GM21529 (cell line): ENCODE data around the gene SSH2.

Experiments used
- ATAC-seq: cut with Tn5 transposase; IDR thresholded peaks from one replicate; pipeline ENCODE4 v1.9.1; 2021; ENCODE audit not compliant: unreplicated experiment

SSH2 gene

GRCh38 chr17:29633886-29634285 is 296.1 kb downstream of the SSH2 start:
- no peak for ATAC-seq

- no peak for ATAC-seq
These were observed 299.3 kb downstream of the SSH2 start for GRCh38 chr17:29630630-29631193.

DNA sequence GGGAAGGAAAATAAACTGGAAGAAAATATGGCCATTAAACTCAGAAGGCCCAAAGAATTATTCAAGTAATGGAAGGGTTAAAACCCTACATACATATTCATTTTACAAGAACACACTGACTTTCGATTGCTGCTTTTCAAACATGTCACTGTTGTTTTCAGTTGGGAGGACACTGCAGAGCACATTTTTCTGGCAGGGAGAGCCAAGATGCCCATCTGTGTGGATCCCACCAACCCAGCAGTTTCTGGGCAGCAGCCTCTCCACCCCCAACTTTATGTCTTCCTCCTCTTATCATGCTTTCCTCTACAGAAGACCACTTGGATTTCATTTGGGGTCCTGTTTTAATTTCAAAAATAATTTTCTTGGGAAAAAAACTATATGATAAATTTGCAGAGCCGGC is 300.2 kb downstream of the SSH2 start:
- no peak for ATAC-seq

DNA sequence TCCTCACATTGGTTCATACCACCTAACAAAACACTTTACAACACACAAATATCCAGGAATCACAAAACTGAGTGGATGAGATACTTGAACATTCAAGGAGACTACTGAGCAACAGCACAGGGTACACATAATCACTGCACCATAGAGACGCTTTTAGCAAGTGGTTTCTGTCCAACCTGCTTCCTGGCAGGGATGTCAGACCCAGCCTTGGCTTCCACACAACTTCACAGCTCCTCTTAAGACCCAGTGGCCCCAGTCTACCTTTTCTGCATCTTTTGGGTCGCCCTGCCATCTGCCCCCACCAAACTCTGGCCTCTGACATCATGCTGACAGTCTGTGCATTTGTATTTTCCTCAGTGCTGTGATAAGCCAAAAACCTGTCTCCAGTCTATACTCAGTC is 301.4 kb downstream of the SSH2 start:
- no peak for ATAC-seq

GRCh38 chr17:29627951-29628350 is 302.1 kb downstream of the SSH2 start:
- ATAC-seq = no peak

- ATAC-seq = no peak
These were observed 304.8 kb downstream of the SSH2 start for GRCh38 chr17:29625037-29625750.

DNA sequence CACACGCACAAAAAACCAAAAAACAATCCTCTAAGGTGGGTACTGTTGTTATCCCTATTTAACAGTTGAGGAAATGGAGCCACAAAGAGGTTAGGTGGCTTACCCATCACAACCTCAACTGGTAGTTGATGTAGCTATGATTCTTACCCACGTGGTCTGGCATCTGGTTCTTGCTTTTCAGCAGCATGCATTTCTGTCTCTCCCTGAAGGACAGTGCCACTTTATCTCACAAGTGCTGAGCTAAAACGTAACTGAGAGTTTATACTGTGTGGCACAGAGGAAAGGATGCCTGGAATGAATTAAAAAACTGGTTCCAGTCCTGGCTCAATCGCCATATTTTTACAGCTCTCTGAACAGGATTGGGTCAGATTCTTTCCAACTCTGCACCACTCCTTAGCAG is 305.4 kb downstream of the SSH2 start:
- ATAC-seq = no peak

GRCh38 chr17:29623283-29623647 is 306.8 kb downstream of the SSH2 start:
- ATAC-seq = no peak

- peak; percentile 57 for ATAC-seq
These were observed 307.4 kb downstream of the SSH2 start, which contains the start of gene CORO6 for GRCh38 chr17:29622337-29623282. CORO6 (minus strand) TSS chr17:29622912; CDS start chr17:29621421, 1,491 bp downstream.

DNA sequence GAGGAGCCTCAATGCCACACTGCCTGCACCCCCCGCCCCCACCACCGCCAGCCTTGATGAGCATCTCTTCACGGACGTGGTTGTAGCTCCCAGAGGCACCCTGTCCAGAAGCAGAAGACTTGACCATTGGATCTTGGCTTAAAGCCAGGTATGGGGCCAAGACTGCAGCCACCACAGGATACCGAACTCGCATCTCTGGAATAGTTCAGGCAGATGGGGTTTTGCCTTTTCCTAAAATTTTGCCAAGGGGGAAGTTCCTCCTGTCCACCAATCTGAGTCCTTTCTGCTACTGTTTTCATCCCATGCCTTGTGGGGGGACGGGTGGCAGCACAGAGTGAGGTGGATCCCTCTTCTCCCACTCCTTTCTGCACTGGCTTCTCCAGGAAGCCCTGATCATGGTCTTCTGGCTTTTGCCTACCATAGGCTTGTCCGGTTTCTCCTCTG is 308.3 kb downstream of the SSH2 start:
- ATAC-seq = no peak

DNA sequence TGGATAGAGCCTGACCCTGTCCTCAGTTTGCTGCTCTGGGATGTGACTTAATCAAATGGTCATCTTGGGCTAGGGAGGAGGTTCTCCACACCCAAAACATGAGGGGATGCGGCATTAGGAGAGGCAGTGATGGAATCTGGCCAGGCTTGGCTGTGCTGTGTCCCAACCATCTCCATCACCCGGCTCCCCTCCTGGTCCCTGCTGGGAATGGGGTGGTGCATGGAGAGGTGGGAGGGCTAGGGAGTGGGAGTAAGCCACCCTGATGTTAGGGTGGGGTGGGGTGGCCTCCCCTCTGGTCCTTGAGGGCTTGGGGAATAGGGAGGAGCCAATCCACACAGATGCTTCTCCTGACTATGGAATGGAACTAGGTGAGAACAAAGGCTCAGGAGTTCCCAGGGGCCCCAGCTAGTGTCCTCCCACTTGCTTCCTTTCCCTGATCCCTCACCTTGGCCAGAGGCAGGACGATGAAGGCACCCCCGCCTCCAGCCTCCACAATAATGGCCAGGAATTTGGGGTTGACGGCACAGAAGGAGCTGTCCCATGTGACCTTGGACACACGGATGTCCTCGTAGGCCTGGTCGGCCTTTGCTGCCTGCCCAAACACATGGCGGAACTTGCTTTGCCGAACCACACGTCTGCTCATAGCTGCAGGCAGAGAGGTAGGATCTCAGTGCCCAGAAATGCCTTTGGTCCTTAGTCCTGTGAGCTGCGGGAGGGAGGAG is 309.1 kb downstream of the SSH2 start:
- ATAC-seq = no peak

- ATAC-seq = no peak
These were observed 309.8 kb downstream of the SSH2 start for GRCh38 chr17:29620271-29620670.

GRCh38 chr17:29619251-29619650 is 310.8 kb downstream of the SSH2 start:
- no peak for ATAC-seq

DNA sequence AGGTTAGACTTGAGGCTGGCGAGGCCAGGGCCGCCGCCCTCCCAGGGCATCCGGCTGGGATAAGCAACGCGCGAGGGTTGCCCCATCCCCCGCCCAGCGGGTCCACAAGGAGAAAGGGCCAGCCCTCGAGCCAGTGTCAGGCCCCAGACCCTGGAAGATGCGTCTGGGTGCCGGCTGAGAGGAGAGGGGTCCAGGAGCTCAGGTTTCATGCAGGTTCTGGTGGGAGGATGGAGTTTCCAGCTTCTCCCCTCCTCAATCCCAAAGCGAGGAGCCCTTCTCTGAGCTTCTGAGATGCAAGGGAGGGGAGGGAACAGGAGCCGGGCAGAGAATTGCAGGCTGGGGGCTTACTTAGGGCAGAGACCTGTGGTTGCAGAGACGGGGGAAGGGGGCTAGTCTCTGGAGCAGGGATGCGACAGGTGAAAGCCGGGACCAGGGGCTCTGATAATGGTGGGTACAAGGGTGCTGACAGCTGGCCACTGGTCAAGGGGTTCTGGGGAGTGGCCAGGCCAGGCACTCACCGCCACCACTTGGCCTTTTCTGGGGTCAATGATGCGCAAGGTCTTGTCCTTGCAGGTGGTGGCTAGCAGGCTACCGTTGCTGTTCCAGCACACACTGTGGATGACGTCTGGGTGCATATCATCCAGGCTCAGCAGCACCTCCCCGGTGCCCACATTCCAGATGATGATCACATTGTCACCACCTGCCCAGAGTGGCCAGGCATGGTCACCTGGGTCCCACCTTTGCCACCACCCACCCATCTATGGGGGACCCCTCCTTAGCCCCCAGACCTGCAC is 311.6 kb downstream of the SSH2 start:
- ATAC-seq = no peak

DNA sequence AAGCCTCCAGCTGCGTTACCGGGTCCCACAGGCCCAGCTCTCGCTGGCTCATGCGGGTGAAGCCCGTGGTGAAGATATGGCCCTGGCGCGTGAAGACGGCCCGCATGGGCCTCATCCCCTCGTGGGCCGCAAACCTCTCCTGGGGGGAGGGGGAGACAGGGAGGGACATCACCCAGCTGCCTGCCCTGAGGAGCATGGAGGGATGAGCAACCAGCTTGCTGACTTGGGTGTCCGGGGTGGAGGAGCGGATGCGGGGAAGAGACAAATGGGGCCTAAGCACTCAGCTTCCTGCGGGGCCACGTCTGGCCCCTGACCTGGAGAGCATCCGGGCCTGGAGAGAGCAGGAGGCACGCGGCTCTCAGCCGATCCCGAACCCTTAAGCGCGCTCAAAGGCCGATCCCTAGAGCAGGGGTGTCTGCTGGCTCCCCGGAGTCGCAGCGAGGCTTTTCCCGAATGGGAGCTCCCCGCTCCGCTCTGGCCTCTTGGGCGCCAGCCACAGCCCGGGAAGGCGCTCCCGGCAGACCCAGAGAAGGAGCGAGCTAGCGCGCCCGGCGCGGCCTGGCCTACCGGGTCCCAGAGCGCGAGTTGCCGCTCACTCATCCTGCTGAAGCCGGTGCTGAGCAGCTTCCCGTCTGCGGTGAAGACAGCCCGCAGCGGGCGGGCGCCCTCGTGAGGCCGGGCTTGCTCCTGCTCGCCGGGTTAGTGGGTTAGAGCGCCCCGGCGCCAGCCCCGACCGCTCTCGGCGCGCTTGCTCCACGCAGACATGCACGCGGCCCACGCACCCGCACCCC is 312.4 kb downstream of the SSH2 start:
- ATAC-seq = peak; percentile 35

DNA sequence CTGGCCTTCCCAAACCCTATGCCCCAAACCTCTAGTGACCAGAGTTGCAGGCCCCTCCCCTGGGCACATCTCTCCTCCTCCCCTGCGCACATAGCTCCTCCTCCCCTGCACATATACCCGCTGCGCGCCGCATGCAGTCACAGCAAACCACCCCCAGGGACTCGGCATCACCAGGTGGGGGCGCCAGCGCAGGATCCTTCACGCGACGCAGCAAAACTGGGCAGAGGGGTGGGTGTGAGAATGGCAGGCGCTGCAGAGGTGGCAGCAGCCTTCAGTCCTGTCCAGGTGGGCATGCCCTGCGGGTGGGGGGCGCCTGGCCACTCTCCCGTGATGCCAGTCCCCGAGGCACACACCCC is 312.9 kb downstream of the SSH2 start:
- ATAC-seq = peak; percentile 51

GRCh38 chr17:29616300-29617048 is 313.6 kb downstream of the SSH2 start:
- ATAC-seq = no peak

DNA sequence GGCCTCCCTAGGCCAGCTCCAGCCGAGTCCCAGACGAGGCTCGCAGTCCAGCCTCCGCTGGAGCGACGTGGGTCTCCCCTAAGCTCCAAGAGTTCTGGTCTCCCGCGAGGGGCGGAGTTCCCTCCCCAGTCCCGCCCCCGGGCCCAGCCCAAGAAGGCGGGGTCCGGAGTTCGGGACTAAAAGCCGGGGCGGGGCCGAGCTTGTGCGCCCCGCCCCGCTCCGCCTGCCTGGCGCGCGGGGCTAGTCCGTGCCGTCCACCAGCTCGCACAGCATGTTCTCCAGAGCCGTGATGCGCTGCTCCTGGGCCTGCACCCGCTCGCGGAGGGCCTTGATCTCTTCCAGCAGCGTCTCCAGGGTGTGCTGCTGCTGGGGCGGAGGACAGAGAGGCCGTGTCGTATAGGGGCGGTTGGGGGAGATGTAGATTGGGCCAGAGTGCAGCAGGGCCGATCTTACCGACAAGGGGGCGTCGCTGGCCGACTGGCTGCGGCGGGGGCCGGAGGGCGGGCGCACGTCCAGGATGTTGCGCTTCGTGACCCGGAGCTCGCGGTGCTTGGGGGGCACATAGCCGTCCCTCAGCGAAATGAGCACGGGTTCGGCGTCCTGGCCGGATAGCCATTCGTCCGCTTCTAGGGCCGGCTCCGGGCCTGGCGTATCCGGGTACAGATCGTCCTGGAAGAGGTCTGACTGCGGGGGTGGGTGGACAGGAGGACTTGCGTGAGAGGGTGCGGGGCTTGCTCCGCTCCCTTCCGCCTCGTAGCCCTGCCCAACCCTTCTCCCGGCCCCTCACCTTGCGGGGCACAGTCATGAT is 314.3 kb downstream of the SSH2 start:
- ATAC-seq = peak; percentile 61
